Measurements from ENCODE around the gene MOSMO.

- TF ChIP-seq MAX (IDR thresholded peaks at IDR 0.05) (no peak), RAD21 (IDR thresholded peaks at IDR 0.05) (no peak), CTCF (IDR thresholded peaks at IDR 0.05; ENCODE audit: low read depth, low read length, missing input control) (no peak), EGR1 (IDR thresholded peaks at IDR 0.05; ENCODE audit: low read depth in 2 of 2) (no peak), TAF1 (conservative IDR thresholded peaks at IDR 0.05) (no peak), ATF3 (IDR thresholded peaks at IDR 0.05) (no peak)
These were observed 118.2 kb downstream of the MOSMO start for GRCh38 chr16:22126037-22126558.

Measured in liver (tissue), 3 donors.